ENCODE measurements around the gene ATG7. TPM values are rescaled to one million over a fixed set of nuclear protein-coding genes. Genes with fewer than 3 reads are reported as not detected.
"Not testable (repeated sequence)": the region's sequence is repeated elsewhere in the genome, so short reads cannot be mapped to it uniquely, and the experiment has no call there.

The ATG7 gene
- total RNA-seq, 1 donor from 2014 or later: 23.0 TPM

- Mint-ChIP-seq H3K4me1 (ENCODE audit: low read depth, unreplicated experiment) (no peaks in the 10 kb centered on the region), H3K27ac (ENCODE audit: unreplicated experiment) (no peak overlapping the region), H3K9me3 (ENCODE audit: unreplicated experiment) (peaks cover 3% of the 10 kb centered on the region), H3K27me3 (ENCODE audit: unreplicated experiment) (no peaks in the 10 kb centered on the region), H3K36me3 (ENCODE audit: unreplicated experiment) (no peaks in the 10 kb centered on the region), H3K4me3 (ENCODE audit: unreplicated experiment) (no peak overlapping the region)
- TF ChIP-seq, protein P1, sequence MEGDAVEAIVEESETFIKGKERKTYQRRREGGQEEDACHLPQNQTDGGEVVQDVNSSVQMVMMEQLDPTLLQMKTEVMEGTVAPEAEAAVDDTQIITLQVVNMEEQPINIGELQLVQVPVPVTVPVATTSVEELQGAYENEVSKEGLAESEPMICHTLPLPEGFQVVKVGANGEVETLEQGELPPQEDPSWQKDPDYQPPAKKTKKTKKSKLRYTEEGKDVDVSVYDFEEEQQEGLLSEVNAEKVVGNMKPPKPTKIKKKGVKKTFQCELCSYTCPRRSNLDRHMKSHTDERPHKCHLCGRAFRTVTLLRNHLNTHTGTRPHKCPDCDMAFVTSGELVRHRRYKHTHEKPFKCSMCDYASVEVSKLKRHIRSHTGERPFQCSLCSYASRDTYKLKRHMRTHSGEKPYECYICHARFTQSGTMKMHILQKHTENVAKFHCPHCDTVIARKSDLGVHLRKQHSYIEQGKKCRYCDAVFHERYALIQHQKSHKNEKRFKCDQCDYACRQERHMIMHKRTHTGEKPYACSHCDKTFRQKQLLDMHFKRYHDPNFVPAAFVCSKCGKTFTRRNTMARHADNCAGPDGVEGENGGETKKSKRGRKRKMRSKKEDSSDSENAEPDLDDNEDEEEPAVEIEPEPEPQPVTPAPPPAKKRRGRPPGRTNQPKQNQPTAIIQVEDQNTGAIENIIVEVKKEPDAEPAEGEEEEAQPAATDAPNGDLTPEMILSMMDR (IDR thresholded peaks at IDR 0.05; ENCODE audit: partially characterized antibody, unreplicated experiment): no peak
- DNase-seq: no peak
These were observed 208.6 kb downstream of the ATG7 start for GRCh38 chr3:11480663-11481298.

DNA sequence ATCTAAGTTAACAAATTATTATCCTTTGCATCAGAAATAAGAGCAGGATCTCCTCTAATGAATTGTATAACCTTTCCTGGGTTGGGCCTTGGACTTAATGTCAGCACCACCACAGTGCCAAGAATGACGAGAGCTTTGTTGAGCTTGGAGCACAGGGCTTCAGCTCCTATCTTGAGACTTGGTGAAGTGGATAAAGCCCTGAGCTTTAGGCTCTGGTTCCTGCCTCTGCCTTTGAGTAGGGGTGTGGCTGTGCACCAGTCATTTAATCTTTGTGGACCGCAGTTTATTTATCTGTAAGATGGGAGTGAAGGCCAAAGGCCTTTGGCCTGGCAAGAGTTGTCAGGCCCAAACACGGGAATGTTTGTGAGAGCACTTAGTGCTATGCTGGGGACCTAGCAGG is 209.4 kb downstream of the ATG7 start:
- no peaks in the 10 kb centered on the region for H3K27me3 Mint-ChIP-seq (ENCODE audit: unreplicated experiment)
- peaks cover 3% of the 10 kb centered on the region for H3K9me3 Mint-ChIP-seq (ENCODE audit: unreplicated experiment)
- H3K4me3 Mint-ChIP-seq (ENCODE audit: unreplicated experiment): no peak overlapping the region

DNA sequence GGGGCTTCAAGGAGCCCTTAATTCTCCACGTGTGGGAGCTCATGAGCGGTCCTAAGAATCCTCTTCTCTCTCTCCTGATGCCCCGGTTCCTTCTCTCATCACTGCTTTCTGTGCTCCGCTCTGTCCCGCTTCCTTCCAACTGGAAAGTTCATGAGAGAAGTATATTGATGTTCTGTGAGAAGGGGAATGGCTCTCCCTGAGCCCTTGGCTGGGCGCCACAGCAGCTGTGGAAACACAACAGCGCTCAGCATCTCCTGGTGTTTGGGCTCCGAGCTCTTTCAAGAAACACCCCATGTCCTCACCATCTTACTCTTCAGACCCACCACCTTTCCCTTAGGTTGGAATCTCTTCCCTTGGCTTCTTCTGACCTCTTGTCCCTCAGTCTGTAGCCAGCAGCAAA is 209.8 kb downstream of the ATG7 start:
- Mint-ChIP-seq H3K9me3 (ENCODE audit: unreplicated experiment) (peaks cover 3% of the 10 kb centered on the region), H3K27me3 (ENCODE audit: unreplicated experiment) (no peaks in the 10 kb centered on the region), H3K27ac (ENCODE audit: unreplicated experiment) (no peak overlapping the region), H3K4me3 (ENCODE audit: unreplicated experiment) (no peak overlapping the region), H3K4me1 (ENCODE audit: low read depth, unreplicated experiment) (no peaks in the 10 kb centered on the region), H3K36me3 (ENCODE audit: unreplicated experiment) (no peaks in the 10 kb centered on the region)
- TF ChIP-seq, protein P1 (IDR thresholded peaks at IDR 0.05; ENCODE audit: partially characterized antibody, unreplicated experiment): no peak
- DNase-seq: no peak

More for the DNA sequence above, 209.4 kb downstream of the ATG7 start:
- H3K4me1 Mint-ChIP-seq (ENCODE audit: low read depth, unreplicated experiment): no peaks in the 10 kb centered on the region
- H3K27ac Mint-ChIP-seq (ENCODE audit: unreplicated experiment): no peak overlapping the region
- no peaks in the 10 kb centered on the region for H3K36me3 Mint-ChIP-seq (ENCODE audit: unreplicated experiment)
- DNase-seq: no peak
- TF ChIP-seq, protein P1 (IDR thresholded peaks at IDR 0.05; ENCODE audit: partially characterized antibody, unreplicated experiment): no peak

DNA sequence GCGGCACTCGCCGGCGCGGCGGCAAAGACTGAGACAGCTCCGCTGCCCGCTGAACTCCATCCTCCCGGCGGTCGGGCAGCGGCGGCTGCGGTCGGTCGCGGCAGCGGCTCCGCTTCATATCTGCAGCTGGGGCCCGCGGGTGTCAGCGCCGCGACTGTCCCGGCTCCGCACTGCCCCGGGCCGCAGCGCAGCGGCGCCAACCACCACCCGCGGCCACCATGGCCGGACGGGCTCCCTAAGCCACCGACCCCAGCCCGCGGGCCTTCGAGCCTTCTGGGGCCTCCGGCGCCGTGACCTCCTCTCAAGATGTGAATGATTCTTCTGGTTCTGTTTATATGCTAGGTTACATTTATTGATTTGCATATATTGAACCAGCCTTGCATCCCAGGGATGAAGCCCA is 216.2 kb downstream of the ATG7 start:
- not testable (repeated sequence) for H3K4me1 Mint-ChIP-seq (ENCODE audit: low read depth, unreplicated experiment); DNase-seq; H3K27me3 Mint-ChIP-seq (ENCODE audit: unreplicated experiment); H3K4me3 Mint-ChIP-seq (ENCODE audit: unreplicated experiment); H3K36me3 Mint-ChIP-seq (ENCODE audit: unreplicated experiment); H3K27ac Mint-ChIP-seq (ENCODE audit: unreplicated experiment); H3K9me3 Mint-ChIP-seq (ENCODE audit: unreplicated experiment)

- Mint-ChIP-seq H3K4me1 (ENCODE audit: low read depth, unreplicated experiment) (peaks cover 2% of the 10 kb centered on the region), H3K36me3 (ENCODE audit: unreplicated experiment) (peaks cover 18% of the 10 kb centered on the region), H3K4me3 (ENCODE audit: unreplicated experiment) (no peak overlapping the region), H3K27ac (ENCODE audit: unreplicated experiment) (no peak overlapping the region), H3K27me3 (ENCODE audit: unreplicated experiment) (no peaks in the 10 kb centered on the region), H3K9me3 (ENCODE audit: unreplicated experiment) (peaks cover 2% of the 10 kb centered on the region)
- TF ChIP-seq, protein P1 (IDR thresholded peaks at IDR 0.05; ENCODE audit: partially characterized antibody, unreplicated experiment): no peak
- no peak for DNase-seq
These were observed 222.1 kb downstream of the ATG7 start for GRCh38 chr3:11494131-11494916.
